ENCODE measurements around the gene GORAB.

The GORAB gene

DNA sequence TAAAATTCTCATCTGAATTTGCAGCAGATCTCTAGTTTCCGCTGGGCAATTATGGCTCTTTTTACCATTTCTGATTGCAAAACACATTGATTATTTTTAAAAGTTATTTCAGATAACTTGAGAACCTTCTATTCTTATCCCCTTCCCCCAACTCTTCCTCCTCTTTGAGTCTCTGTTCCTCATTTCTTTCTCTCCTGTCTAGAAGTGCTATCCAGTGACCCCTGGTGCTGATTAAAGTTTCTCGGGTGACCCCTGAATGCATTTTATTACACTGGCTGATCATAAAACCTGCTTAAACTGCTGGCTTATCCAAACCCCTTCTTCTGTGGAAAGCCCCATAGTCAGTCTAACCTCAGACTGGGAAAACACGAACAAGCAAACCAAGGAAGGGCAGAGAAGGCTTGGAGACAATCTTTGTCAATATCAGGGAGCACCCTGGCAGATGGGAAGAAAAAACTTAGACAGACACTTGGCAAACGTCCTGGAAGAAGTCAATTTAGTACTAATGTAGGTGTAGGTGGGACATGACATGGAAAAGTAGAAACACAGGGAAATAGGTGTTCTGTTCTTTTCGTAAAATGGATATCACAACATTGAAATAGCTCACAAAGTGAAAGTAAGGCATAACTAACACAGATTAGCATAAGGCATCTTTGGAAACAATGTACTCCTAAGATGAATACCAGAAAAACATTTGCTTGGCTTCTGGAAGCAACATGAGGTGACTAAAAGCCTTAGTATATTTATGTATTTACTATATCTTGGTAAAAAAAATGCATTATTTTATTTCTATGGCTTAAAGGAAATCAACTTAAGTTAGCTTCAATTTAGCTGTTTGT, 61.4 kb downstream of the GORAB start:
- DNase-seq = no peak

DNA sequence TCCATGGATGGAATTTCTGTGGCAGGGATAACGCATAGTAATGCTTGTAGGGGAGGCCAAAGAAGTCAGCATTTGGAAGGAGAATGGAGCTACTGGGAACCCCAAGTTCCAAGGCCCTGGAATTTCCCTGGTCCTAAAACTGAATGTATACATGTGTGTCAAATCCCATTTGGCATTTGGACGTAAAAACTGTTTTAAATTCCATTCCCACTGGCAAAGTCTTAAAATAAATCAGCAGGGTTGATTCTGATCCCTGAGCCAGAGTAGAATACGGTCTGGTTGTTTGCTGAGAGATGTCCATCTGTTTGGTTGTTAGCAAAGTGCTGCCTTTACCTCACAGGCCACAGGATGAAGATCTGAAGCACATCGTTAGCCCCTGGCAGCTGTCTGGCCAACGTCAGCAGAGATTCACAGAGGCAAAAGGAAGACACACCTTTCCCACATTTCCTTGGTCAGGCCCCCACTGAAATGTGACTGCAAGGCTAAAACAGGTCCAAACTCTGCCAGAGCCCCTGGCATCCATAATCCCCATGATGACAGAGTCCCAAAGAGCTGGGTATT, 62.2 kb downstream of the GORAB start:
- DNase-seq = no peak

DNA sequence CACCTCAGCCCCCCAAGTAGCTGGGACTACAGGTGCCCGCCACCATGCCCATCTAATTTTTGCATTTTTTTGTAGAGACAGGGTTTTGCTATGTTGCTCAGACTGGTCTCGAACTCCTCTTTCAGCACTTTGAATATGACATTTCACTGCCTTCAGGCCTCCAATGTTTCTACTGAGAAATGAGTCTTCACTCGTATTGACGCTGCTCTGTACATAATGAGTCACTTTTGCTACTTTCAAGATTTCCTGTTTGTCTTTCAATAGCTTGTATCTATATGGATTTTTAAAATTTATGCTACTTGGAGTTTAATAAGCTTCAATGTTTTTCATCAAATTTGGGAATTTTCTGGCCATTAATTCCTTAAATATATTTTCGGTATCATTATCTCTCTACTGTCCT, 64.7 kb downstream of the GORAB start:
- DNase-seq = no peak

- DNase-seq = no peak
Observed at GRCh38 chr1:170598618-170599017, 66.7 kb downstream of the GORAB start.

DNA sequence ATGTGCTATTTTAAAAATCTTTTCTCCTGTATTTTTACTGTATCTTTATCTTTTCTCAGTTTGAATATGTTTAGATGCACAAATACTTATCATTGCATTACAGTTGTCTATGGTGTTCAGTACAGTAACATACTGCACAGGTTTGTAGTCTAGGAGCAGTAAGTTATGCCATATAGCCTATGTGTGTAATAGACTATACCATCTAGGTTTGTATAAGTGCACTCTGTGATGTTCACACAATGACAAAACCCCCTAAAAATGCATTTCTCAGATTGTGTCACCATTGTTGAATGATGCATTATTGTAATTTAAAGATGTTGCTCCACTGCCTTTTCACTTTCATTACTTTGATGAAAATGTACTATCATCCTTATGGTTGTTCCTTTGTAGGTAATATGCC, 67.1 kb downstream of the GORAB start:
- peak; percentile 6 for DNase-seq

GRCh38 chr1:170601866-170602265, 69.9 kb downstream of the GORAB start:
- DNase-seq = no peak

Measured in activated CD4-positive, alpha-beta T cell treated with anti-CD3 and anti-CD28 coated beads, Interleukin-2, Interleukin-6, amounts not matched to agents 100 ng/mL and 50 ng/mL, durations not matched to agents 16 hours and 8 hours (primary cell).